HG03378 (cell line): ENCODE results near the gene F2RL3.
"Not testable (repeated sequence)": the region's sequence is repeated elsewhere in the genome, so short reads cannot be mapped to it uniquely, and the experiment has no call there.

Experiments used
- ATAC-seq: cut with Tn5 transposase; IDR thresholded peaks from one replicate; pipeline ENCODE4 v1.9.1; 2021; ENCODE audit warnings: mild to moderate bottlenecking, moderate library complexity; ENCODE audit not compliant: unreplicated experiment

Gene F2RL3

DNA sequence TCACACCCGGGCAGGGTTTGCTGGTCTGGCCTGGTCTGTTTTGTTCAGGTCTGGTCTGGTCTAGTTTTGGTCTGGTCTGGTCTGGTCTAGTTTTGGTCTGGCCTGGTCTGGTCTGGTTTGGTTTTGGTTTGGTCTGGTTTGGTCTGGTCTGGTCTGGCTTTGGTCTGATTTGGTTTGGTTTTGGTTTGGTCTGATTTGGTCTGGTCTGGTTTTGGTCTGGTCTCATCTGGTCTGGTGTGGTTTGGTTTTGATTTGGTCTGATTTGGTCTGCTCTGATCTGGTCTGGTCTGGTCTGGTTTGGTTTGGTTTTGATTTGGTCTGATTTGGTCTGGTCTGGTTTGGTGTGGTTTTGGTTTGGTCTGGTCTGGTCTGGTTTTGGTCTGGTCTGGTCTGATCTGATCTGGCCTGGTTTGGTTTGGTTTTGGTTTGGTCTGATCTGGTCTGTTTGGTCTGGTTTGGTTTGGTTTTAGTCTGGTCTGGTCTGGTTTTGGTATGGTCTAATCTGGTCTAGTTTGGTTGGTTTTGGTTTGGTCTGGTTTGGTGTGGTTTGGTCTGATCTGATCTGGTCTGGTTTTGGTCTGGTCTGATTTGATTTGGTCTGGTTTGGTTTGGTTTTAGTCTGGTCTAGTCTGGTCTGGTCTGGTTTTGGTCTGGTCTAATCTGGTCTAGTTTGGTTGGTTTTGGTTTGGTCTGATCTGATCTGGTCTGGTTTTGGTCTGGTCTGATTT is 14.4 kb upstream of the F2RL3 start:
- no peak for ATAC-seq

GRCh38 chr19:16874978-16875299 is 13.9 kb upstream of the F2RL3 start:
- ATAC-seq: not testable (repeated sequence)

DNA sequence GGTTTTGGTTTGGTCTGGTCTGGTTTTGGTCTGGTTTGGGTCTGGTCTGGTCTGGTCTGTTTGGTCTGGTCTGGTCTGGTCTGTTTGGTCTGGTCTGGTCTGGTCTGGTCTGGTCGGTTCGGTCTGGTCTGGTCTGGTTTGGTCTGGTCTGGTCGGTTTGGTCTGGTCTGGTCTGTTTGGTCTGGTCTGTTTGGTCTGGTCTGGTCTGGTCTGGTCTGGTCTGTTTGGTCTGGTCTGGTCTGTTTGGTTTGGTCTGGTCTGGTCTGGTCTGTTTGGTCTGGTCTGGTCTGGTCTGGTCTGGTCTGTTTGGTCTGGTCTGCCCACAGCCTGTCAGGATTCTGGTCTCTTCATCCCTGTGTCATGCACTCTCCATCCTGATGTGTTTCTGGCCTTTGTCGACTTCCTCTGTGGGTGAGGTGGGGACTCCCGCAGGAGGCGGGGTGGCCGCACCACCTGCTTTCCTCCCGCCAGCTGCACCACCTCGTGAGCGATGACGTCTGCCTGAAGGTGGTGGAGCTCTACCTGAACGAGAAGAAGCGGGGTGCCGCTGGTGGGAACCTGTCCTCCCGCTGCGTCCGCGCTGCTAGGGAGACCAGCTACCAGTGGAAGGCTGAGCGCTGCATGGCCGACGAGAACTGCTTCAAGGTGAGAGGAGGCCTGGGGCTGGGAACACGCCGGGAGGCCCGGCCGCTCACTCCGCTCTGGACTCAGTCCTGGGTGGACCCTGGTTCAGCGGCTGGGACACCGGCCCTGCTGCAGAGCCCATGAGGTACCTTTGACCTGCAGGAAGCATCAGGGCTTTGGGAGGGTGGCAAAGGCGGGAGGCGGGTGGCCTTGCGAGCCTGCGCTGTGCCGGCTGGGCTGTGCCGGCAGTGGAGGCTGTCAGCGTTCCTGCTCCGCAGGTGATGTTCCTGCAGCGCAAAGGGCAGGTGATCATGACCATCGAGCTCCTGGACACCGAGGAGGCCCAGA is 12.9 kb upstream of the F2RL3 start:
- no peak for ATAC-seq

DNA sequence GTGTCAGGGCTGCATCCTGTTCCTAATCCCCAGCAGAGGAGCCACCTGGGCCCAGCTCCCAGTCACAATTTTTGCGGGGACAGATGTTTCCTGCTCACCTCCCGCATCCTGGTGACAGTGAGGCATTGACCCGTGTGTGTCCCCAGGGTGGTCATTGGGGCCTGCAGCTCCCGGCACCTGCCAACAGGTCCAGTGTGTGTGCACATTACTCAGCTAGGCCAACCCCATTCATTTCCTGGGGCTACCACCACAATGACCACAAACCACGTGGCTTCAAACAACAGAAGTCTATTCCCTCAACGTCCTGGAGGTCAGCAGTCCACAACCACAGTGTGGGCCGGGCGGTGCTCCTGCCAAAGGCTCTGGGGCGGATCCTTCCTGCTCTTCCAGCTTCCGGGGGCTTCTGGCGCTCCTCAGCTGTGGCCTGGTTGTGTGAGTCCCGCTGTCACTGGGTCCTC is 11.9 kb upstream of the F2RL3 start:
- ATAC-seq: no peak

GRCh38 chr19:16877581-16877980 is 11.2 kb upstream of the F2RL3 start:
- no peak for ATAC-seq

DNA sequence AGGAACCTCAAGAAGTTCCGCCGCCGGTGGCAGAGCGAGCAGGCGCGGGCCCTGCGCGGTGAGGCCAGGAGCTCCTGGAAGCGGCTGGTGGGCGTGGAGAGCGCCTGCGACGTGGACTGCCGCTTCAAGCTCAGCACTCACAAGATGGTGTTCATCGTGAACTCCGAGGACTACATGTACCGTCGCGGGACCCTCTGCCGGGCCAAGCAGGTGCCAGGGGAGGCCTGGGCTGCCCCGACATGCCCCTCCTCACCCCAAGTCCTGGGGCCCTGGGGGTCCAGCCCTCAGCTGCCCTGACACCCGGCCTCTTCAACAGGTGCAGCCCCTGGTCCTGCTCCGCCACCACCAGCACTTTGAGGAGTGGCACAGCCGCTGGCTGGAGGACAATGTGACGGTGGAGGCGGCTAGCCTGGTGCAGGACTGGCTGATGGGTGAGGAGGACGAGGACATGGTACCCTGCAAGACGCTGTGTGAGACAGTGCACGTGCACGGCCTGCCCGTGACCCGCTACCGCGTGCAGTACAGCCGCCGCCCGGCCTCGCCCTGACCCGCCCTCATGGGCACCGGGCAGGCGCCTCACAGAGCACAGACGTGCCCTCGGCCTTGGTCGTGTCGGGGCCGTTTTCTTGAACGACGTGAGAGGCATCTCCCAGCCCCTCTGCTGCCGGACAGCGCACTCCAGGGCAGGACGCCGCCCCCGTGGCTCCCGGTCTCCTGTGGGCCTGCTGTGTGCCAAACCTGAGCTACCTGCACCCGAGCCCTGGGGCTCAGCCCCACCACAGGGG is 10.4 kb upstream of the F2RL3 start:
- no peak for ATAC-seq

DNA sequence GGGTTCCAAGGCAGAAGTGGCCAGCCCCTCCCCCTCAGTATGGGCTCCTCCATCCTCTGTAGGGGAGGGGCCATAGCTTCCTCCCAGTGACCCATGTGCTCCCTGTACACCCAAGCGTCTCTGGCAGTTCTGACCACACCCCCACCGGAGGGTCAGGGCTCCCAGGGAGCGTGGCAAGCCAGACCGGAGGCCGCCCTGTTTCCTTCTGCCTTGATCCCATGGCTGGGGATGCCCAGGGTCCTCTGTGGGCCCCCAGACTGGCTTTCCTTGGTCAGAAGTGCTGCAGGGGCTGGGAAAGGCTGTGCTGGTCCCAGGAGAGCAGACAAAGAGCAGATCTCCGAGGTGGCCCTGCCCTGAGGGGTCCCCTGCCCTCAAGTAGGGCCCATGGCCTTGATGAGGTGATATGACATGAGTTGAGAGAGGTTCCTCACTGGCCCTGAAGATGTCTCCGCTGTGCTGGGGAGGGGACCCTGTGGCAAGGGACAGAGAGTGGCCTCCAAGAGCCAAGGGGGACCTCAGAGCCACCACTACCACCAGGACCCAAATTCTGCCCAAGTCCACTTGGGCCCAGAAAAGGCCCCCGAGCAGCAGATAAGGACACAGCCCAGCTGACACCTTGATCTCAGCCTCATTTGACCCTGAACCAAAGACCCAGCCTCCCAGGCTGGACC is 7.8 kb upstream of the F2RL3 start:
- ATAC-seq: no peak

DNA sequence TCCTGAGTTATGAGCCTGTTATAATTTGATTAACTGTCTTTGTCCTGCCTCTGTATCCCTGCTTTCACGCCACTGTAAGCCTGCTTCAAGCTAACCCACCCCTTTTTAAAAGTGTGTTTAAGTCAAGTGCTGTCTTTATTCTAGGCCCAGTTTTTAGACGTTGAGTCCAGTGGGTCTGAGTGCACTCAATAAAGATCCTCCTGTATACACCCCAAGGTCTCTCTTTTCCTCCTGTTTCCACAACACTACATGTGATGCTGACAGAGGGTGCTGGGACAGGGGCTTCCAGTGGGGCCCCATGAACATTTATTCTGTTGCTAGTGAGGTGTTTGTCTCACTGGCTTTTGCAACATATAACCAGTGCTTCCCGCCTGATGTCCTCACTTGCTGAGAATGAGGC is 6.7 kb upstream of the F2RL3 start:
- ATAC-seq: no peak

DNA sequence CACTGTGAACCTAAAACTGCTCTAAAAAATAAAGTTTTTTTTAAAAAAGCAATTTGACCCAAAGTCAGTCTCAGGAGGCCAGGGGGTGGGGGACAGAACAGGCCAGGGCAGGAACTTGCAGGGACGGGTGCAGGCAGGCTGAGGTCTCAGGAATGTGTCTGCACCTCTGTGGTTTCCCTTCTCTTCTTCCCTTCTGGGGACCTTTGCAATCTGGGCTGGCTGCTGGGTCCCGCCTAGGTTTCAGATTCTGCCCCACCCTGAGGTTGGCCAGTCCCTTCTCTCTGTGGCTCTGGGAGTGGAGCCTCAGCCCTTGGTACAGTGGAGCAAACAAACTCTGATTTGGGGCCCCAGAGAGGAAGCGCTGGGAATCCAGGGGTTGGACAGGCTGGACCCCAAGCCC is 5.3 kb upstream of the F2RL3 start:
- no peak for ATAC-seq

DNA sequence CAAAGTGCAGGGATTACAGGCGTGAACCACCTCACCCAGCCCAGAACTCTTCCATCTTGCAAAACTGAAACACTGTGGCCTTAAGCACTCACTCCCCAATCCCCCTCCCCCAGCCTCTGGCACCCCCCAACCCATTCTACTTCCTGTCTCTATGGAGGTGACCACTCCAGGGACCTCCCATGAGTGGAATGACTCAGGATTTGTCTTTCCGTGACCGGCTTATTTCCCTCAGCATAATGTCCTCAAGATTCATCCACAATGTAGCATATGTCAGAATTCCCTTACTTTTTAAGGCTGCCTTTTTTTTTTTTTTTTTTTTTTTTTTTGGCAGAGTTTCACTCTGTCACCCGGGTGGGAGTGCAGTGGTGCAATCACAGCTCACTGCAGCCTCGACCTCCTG is 3.6 kb upstream of the F2RL3 start:
- no peak for ATAC-seq

DNA sequence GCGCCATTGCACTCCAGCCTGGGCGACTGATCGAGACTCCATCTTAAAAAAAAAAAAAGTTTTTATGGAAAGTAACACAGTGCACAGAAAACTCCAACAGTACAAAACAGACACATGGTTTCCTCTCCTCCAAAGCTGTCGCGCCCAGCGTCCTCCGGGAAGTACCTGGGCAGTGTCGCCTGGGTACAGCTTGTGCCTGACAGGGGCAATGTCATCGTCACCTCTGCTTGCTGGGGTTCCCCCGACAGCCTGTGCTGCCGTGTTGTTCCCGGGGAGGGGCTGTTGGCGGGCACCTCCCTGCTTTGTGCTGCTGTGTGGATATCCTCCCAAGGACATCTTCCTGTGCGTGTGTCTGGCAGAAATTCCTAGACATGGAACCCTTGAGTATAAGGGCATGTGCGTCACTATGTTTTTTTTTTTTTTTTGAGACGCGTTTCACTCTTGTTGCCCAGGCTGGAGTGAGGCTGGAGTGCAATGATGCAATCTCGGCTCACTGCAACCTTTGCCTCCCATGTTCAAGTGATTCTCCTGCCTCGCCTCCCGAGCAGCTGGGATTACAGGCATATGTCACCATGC is 2.4 kb upstream of the F2RL3 start:
- ATAC-seq: no peak

DNA sequence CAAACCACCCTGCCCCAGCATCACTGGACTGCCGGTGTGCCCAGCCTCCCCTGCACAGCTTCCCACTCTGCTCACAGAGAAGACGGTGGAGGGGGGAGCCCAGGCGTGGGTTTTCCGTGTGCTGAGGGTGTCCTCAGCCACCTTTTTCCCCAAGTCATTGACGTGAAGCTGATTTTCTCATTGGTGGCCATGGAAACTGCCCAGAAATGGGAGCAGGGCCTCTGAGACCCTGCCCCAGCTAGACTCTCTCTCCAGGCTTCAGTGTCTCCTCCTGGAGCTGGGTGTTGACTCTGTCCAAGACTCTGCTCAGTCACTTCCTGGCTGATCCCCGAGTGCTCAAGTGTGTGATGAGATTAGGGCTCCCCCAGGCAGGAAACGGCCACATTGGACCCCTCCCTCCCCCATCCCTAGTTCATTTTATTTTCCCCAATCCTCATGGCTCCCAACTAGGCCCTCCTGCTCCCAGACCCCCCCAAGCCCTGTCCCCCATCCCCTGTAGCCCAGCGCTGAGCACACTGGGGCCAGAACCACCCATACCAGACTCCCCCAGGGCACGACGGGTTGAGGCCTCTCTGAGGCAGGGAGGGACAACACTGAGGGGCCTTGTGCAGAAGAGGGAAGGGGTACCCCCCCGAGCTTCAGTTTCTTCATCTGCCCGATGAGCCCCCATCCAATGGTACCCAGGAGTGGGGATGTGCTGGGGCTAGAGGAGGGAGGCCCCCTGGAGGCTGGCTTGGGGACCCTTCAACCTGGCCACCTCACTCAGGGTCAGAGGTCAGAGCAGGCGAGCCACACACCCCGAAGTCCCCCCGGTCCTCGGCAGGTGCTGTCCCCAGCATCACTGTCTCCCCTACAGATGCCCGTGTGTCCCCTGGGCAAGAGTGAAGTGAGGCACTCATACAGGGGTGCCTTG is 1.2 kb upstream of the F2RL3 start:
- no peak for ATAC-seq

GRCh38 chr19:16889366-16889882 is 625 bp downstream of the F2RL3 start:
- no peak for ATAC-seq

GRCh38 chr19:16889883-16890460 is 1.2 kb downstream of the F2RL3 start:
- no peak for ATAC-seq

- no peak for ATAC-seq
Measured at GRCh38 chr19:16890461-16891184, 1.8 kb downstream of the F2RL3 start.

DNA sequence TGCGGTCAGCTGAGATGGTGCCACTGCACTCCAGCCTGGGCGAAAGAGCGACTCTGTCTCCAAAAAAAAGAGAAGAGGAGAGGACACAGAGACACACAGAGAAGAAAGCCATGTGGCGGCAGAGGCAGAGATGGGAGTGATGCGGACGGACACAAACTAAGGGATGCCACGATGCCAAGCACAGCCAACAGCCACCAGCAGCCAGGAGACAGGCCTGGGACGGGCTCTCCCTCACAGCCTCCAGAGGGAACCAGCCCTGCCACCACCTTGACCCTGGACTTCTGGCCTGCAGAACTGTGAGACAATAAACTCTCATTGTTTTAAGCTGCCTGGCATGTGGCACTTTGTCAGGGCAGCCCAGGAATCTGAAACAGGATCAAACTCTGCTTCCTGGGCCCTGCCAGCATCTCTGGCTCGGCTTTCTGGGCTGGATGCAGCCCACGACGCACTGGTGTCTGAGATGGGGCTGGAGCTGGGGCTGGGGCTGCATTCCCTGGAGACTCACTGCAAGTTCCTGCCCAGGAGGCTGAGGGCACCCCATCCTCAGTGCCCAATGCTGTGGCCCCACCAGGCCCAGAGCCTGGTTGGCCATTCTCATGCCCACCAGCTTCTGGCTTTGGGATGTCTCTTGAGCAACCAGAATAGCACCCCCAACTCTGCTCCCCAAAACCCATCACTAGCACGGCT is 3.0 kb downstream of the F2RL3 start:
- ATAC-seq: no peak

GRCh38 chr19:16892436-16892835 is 3.6 kb downstream of the F2RL3 start:
- no peak for ATAC-seq
